Hippocampal formation (tissue), 2 donors: Measurements from ENCODE around the gene NR4A1.

ENCODE experiments used
- DNase-seq, 2 donors: peaks; one replicate each; lab custom pipeline; 2025; lab: John Stamatoyannopoulos, UW

The NR4A1 gene

DNA sequence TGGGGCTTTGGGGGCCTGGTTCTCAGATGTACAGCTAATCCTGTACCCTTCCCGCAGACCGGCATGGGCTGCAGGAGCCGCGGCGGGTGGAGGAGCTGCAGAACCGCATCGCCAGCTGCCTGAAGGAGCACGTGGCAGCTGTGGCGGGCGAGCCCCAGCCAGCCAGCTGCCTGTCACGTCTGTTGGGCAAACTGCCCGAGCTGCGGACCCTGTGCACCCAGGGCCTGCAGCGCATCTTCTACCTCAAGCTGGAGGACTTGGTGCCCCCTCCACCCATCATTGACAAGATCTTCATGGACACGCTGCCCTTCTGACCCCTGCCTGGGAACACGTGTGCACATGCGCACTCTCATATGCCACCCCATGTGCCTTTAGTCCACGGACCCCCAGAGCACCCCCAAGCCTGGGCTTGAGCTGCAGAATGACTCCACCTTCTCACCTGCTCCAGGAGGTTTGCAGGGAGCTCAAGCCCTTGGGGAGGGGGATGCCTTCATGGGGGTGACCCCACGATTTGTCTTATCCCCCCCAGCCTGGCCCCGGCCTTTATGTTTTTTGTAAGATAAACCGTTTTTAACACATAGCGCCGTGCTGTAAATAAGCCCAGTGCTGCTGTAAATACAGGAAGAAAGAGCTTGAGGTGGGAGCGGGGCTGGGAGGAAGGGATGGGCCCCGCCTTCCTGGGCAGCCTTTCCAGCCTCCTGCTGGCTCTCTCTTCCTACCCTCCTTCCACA, 7.6 kb downstream of the NR4A1 start:
- DNase-seq = peak; percentile 36 to 54

- no peak for DNase-seq
Measured at GRCh38 chr12:52059582-52060497, 8.6 kb downstream of the NR4A1 start.

- no peak for DNase-seq
Measured at GRCh38 chr12:52060498-52061177, 9.4 kb downstream of the NR4A1 start.

- peak; percentile 92 to 94 for DNase-seq
Measured at GRCh38 chr12:52061470-52062166, 10.4 kb downstream of the NR4A1 start.

GRCh38 chr12:52062167-52063081, 11.2 kb downstream of the NR4A1 start:
- DNase-seq = no peak

DNA sequence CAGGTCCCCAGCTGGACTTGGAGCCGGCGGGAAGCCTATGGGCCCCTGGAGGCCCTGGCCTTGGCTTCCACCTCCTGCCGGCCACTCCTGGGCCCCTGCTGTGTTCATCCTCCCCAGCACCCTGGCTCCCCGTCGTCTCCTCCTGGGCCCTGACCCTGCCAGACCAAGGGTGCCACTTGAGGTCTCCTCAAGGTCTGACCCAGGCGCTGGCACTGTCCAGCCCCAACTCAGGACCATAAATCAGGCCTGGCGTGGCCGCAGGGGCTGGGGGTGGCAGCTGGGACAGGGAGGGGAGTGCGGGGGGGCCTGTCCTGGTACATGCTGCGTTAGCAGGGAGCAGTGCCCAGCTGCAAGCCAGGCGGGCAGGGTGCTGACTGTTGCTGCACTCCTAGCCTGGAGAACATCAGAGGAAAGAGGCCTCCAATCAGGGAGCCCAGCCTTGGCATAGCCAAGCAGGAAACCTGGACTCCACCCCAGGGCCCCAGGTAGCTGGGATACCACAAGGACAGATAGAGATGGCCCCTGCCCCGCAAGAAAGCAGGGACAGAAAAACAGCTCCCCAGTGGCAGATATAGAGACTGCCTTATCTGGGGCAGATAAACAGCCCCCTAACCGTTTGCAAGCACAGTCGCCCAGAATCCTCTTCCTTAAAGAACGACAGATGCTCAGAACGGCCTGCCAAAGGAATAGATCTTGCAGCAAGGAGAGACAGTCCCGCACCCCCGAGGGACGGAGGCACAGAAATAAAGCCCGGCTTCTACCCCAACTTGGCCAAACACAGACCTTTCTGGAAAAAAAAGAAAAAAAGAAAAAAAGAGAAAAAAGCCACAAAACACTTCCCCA, 12.1 kb downstream of the NR4A1 start:
- peak in 1 of 2 donors; percentile 35 for DNase-seq

DNA sequence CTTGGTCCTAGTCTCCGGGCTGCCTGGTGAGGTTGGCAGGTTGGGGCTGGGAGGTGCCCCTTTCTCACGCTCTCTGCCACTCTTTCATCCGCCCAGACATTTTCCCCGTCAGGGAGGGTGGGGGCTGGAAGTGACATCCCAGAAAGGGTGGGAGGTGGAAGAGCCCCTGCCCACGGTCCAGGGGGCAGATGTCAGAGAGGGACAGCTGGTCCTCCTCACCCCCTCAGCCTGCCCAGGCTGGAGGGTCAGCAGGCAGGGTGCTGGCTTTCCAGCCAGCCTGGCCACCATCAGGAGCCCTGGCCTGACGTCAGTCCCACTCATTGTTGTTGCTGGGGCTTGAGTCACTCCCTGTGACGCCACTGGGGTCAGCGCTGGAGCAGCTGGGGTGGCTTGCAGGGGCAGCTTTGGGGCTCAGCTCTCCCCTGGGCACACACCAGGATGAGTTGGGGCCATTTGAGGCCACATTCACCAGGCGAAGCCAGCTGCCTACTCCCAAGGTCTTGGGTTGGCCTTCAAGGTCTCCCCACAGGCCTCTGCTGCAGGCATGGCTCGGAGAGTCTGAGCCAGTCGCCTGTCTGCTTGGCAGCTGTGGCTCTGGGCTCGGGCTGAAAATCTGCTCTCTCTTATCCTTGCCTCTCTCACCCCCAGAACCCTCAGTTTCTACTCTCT, 12.9 kb downstream of the NR4A1 start:
- DNase-seq = no peak

- no peak for DNase-seq
Measured at GRCh38 chr12:52066346-52067080, 15.3 kb downstream of the NR4A1 start.

DNA sequence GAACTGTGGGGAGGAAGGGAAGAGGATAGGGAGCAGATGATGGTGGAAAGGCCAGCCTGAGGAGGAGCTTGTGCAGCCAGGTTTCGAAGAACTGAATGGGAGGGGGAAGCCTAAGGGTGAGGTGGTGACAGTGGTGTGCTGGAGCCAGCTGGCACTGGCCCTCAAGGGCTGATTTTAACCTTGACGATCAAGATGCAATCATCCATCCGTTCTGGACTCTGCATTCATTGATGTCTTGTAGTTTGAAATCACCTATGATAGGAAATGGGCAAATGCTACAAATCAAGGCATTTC, 15.8 kb downstream of the NR4A1 start:
- no peak for DNase-seq

DNA sequence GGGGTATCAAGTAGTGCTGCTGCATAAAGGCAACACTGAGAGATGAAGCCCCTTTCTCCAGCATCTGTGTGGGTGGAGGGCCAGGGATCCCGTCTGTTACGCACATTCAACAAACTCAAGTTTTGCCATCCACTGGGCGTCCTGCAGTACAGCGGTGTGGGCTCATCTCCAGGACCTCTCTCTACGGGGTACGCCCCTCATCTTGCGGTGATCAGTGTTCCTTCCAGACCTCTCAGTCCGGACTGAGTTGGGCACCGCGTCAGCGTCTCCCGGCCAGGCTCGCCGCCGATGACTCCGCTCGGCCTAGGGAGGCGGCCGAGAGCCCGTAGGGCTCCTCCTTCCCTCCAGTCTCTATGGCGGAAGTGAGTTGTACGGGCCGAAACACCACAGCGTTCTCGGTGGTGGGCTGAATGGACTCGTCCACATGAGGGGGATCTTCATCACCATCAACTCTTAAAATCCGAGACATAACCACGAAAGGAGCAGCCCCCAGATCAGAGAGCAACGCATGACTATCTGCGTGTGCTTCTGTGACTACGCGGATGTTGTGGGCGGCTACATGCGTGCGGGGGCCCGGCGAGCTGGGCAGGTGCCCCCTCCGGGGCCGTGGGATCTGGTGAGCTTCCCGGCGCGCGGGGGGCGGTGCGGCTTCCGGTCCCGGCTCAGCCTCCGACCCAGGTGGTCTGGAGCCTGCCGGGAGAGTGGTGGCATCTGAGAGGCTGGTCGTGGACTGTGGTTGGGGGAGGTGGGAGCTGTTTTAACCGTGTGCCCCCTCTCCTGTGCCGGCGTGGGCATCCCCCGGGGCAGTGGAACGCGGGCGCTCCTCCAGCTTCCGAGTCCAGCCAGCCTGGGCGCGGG, 18.3 kb downstream of the NR4A1 start, which contains the start of gene ATG101:
Gene ATG101 (plus strand): TSS at position 652 of the 858 bp plus-strand sequence. CDS start 3,673 bp downstream, outside the sequence.
- DNase-seq = peak; percentile 91 to 94

- DNase-seq = no peak
Measured at GRCh38 chr12:52070185-52070925, 19.1 kb downstream of the NR4A1 start.

- no peak for DNase-seq
Measured at GRCh38 chr12:52073531-52074381, 22.5 kb downstream of the NR4A1 start.

- no peak for DNase-seq
Measured at GRCh38 chr12:52074971-52075724, 23.9 kb downstream of the NR4A1 start.

DNA sequence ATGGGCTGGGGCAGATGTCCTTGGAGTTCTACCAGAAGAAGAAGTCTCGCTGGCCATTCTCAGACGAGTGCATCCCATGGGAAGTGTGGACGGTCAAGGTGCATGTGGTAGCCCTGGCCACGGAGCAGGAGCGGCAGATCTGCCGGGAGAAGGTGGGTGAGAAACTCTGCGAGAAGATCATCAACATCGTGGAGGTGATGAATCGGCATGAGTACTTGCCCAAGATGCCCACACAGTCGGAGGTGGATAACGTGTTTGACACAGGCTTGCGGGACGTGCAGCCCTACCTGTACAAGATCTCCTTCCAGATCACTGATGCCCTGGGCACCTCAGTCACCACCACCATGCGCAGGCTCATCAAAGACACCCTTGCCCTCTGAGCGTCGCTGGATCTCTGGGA, 25.6 kb downstream of the NR4A1 start:
- no peak for DNase-seq

- no peak for DNase-seq
Measured at GRCh38 chr12:52078276-52078675, 27.0 kb downstream of the NR4A1 start.
